ENCODE data around the gene KCNH1.

Gene KCNH1

DNA sequence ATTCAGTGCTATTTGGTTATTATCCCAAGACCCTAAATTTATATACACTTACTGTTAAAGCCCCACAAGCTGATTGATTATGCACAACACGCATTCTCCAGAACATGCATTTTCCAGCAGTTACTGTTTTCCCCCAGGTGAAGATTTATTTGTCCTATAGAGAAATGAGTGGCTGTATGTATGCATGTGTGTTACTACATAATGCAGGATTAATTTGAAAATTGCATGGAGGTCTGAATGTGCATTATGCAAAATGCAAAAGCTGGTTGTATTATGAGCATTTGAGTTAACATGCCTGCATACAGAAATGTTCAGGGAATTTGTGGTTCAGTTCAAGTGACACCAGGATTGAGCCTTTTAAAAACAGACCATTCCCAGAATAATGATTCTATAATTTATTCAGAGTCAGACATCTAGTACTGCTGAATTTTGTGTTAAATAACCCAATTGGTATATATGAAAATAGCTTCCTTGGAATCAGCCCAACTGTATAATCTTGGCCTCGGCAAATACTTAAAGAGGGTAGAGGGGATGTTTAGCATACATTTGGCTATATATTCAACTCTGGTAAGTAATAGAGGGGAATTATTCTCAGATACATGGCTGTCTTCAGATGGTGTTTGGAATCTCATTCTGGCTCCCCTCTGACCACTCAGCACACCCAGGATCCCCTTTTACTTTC lies 485.2 kb downstream of the KCNH1 start:
- no peak for DNase-seq (ENCODE audit: low read depth, low spot score)

DNA sequence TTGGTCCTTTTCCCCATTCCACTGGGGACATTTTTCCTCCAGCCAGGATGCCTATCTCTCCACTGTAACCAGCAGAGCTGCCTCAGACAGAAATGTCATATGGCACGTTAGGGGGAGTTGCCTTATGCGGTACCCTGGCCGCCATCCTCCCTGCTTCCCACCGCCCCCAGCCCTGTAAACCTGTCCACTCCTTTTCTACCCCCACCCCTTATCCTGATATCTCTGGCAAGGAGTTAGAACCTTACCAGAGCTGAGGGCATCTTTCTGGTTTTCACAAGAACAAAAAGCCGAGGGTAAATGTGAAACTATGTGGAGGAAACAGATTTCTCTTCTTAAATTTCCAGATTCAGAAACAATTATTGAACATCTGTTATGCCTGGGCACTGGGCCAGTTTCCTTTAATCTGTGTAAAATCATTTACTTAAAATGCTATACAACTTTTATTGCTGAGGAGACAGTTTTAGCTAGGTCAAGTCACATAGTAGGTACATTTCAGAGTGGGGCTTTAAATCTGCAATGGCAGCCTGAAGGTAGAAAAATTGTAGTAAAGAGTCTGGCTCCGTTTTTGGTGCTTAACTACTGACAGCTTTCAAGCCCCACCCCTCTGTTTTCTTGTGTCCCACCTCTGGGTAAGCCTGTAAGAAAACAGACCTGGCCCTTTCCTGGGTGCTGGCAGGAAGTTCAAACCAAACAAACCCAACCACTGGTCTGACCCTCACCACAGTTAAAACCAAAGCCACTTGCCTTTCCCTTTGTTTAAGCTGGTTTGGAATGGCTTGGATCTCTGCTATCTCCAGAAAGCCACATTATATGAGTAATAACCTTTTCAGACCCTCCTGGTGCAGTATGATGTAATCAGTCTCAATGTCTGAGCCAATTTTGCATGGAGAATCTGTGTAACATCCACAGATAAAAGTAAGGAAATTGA lies 486.3 kb downstream of the KCNH1 start:
- DNase-seq (ENCODE audit: low read depth, low spot score): no peak

DNA sequence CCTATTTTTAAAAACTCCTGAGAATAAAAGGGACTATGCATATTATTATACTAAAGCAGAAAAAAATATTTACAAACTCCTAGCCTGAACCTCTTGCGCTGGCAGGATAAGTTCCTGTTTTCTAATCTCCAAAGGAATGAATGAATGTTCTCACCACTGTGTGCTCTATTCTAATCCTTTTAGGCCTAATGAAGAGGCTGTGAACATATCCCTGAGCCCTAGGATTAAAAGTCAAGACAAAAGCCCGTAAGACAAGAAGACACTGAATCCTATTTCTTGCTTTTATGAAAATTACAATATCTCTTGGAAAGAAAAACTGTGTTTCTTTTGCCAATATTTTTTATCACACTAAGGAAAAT lies 487.7 kb downstream of the KCNH1 start:
- no peak for DNase-seq (ENCODE audit: low read depth, low spot score)

DNA sequence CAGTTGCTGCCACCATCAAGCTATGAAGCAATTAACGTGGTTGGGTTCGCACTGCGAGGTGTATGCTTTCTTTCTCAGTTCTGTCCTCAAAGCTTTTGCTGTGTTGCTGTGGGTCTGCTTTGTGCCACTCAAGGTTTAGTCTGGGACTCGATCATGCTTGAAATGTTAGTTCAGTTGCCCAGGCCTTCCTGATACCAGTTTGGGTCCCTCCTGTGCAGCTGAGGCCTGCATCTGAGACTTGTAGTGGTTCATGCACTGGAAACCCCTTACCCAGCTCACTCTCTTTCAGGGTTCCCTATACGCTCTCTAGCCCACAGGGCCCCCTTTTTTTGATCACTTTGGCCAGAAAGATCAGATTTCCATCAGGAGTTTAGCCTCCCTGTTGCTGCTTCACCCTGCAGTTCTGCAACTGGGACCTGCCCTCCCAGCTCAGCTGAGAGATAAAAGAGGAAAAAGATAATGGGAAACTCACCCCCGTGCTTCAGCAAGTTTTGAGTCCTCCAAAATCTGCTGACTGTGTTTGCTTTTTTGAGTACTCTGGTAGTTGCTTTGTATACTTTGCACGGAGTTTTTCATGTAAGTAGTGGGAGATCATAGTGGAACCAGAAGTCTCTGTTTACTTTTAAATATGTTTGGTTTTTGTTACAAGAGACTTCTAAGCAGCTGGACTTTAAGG lies 488.2 kb downstream of the KCNH1 start:
- no peak for DNase-seq (ENCODE audit: low read depth, low spot score)

DNA sequence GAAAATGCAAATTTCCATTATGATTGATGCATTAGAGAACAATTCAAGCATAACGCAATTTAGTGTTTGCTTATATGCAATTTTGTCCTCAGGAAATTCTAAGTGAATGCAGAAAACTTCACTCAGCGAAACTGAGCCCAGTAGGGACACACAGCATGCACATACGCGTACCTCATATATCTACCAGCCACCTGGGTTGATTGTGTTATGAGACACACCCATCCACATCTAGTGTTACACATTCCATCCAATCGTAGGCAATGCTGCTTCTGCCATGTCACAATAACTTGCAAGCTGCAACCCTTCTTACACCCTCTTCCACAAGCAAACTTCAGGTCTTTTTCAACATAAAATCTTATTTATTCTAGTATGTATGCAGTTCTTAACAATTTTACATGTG lies 492.4 kb downstream of the KCNH1 start:
- no peak for DNase-seq (ENCODE audit: low read depth, low spot score)

DNA sequence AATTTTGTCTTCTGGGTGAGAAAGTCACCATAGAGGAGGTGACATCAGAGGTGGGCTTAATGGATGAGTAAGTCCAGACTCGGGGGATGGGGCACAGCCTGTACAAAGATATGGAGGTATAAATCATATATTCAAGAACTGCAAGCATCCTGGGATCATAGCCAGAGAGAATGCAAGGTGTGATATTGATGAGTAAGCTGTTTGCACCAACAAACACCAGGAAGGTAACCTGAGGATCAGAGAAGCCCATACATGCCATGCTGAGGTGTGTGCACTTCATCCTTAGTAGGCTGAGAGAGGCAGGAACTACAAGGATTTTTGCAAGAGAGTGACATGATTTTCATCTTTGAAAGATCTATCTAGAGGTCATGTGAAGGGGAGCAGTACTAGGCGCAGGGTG lies 498.8 kb downstream of the KCNH1 start:
- DNase-seq (ENCODE audit: low read depth, low spot score): no peak

DNA sequence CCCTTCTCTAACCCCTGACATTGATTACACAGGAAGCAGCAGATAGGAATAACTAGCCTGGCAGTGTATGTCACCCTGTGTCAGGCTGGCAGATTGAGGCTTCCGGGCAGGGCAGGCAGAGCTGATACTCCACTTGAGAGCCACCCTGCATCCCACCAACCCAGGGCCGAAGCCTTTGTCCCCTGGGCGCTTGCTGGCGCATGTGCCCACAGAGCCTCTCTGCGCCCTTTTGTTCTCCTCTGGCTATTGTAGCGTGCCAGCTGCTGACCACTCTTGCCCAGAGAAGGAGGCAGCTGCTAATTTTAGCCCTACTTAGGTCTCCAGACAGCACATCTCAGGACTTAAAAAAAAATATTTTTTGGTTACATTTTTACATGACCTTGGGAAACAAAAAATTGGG lies 500.3 kb downstream of the KCNH1 start:
- no peak for DNase-seq (ENCODE audit: low read depth, low spot score)

DNA sequence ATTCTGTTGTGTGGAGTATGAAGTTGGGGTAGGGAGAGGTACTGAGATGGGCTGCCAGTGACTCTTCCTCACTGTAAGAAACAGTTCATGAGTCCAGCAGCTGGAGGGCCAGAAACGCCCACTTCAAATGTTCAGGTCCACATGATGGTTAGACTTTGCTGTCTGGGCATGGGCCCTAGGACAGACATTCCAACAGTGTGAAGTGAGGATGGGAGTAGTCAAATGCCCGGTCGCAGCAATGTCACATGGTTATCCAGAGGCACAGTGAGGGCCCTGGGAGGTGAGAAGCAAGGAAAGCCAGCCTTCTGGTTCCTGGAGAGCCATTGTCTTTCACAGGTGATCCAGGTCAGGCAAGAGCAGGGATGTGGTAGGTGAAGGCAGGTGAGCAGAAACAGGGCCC lies 500.8 kb downstream of the KCNH1 start:
- no peak for DNase-seq (ENCODE audit: low read depth, low spot score)

DNA sequence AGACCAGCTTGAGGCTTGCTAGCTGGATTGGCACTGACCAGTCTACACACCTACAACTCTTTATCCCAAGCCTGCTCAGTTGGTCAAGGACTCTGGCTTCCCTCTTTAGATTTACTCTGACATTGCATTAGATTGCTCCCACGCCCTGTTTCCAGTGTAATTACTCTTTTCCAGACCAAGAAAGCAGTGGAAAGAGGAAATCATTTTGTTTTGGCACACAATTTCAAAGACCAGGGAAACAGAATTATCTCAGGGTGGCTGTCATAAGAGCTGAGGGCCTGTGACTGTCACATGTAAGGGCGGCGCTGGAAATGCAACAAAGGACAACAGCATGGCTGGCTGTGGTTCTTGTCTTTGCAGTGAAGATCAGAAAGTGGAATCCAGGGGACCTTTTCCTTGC lies 502.5 kb downstream of the KCNH1 start:
- DNase-seq (ENCODE audit: low read depth, low spot score): no peak

DNA sequence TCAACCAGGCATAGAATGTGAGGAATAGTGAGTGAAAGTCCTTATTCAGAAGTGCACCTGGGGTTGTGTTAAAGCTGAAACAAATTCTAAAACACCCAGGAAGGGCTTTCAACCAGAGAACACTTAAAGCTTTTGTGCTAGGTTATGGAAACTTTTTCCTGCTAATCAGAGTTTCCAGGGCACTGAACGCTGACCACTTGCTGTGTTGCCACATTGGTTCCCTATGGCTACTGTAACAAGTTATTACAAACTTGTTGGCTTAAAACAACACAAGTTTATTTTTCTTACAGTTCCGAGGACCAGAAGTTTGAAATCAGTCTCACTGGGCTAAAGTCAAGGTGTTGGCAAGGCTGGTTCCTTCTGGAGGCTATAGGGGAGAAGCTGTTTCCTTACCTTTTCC lies 504.7 kb downstream of the KCNH1 start:
- no peak for DNase-seq (ENCODE audit: low read depth, low spot score)

DNA sequence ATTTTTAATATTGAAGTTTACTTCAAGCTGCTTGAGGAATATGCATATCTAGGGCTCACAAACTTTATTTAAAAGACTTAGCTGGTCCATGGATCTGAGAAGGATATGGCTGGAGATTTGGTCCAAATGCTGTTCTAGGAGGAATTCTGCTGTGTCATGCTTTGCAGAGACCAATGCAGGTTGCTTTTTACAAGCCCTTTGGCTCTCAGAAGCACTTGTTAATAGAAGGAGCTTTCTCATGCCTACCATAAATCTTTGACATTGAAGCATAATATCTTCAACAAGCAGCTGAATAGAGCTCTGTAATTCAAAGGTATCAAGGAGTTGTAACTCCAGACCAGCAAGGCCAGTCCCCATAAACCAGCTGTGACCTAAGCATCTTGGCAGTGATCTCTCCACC lies 506.2 kb downstream of the KCNH1 start:
- DNase-seq (ENCODE audit: low read depth, low spot score): no peak
